Lower leg skin (tissue), 3 donors: ENCODE measurements around the gene TMEM190.

Source experiments
- POLR2A ChIP-seq, 2 donors: fragments of 450-650 bp; IDR thresholded peaks; one replicate each; pipeline ENCODE4 v1.6.1; 2016 to 2017; ENCODE audit warnings: antibody characterized with exemption in 2 of 2, mild to moderate bottlenecking in 1 of 2, moderate library complexity in 1 of 2
- TF ChIP-seq, protein P1 (sequence below), 3 donors: fragments of 450-650 bp; IDR thresholded peaks; one replicate each; pipeline ENCODE4 v1.5.1; 2016; ENCODE audit warnings: antibody characterized with exemption in 3 of 3, mild to moderate bottlenecking in 3 of 3, moderate library complexity in 2 of 3

DNA sequence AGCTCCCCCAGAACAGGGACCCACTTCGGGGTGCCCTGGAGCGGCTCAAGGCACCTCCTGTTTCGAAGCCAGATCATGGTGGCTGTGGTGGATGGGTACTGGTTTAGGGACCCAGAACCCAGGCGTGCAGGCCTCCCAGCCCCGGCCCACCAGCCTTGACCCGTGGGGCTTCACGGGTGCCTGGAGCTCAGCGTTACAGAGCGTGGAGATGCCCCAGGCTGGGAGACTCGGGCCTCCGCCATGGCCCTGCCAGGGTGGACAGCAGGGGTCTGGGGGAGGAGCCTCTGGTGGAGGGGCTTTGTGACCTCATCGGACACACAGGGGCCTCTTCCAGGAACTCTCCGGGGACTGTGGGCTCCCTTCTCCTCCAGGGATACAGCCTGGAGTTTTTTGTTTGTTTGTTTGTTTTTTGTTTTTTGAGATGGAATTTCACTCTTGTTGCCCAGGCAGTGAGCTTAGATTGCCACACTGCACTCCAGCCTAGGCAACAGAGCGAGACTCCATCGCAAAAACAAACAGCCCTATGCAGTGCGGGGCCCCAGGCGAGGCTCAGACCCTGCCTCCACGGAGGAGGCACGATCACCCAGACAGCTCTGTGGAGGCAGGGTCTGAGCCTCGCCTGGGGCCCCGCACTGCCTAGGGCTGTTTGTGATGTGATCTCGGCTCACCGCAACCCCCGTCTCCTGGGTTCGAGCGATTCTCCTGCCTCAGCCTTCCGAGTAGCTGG, 13.5 kb upstream of the TMEM190 start, which contains the start of gene GARIN5B:
- TF ChIP-seq, protein P1, sequence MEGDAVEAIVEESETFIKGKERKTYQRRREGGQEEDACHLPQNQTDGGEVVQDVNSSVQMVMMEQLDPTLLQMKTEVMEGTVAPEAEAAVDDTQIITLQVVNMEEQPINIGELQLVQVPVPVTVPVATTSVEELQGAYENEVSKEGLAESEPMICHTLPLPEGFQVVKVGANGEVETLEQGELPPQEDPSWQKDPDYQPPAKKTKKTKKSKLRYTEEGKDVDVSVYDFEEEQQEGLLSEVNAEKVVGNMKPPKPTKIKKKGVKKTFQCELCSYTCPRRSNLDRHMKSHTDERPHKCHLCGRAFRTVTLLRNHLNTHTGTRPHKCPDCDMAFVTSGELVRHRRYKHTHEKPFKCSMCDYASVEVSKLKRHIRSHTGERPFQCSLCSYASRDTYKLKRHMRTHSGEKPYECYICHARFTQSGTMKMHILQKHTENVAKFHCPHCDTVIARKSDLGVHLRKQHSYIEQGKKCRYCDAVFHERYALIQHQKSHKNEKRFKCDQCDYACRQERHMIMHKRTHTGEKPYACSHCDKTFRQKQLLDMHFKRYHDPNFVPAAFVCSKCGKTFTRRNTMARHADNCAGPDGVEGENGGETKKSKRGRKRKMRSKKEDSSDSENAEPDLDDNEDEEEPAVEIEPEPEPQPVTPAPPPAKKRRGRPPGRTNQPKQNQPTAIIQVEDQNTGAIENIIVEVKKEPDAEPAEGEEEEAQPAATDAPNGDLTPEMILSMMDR (IDR thresholded peaks at IDR 0.05): no peak
- no peak for TF ChIP-seq POLR2A (IDR thresholded peaks at IDR 0.05)
